ENCODE measurements around the gene FBXO47. TPM values are rescaled to one million over a fixed set of nuclear protein-coding genes. Genes with fewer than 3 reads are reported as not detected.

The FBXO47 gene
- total RNA-seq, 1 experiment from 2014 or later = not detected

DNA sequence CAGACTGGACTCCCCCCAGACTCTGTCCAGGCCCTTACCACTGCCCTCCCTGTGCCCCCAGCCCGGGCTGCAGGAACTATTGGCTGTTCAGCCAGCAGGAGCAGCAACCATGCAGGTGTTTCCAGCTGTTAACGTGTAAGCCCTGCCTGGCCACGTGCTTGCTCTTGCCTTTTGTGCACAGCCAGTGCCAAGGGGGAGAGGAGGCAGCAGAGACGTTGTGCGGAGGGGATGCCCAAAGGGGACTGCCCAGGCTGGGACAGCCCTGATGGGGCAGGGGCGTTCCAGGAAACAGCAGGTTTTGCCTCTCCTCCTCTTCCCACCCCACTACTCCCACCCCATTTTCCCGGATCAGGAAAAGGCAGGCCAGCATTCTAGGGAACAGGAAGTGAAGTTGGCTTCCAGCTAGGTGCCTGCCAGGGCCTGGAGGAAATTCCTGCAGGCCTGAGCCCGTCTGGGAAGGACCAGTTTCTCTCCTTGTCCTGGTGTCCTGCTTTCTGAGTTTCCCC, 58.5 kb downstream of the FBXO47 start:
- H3K9me3 ChIP-seq (ENCODE audit: low read depth, low read length, poor library complexity, severe bottlenecking) = no peaks in the 10 kb centered on the region
- CTCF ChIA-PET = no interaction called here
- no peak overlapping the region for H3K4me3 ChIP-seq (ENCODE audit: low read depth, low read length, poor library complexity, severe bottlenecking)
- H3K27ac ChIP-seq (ENCODE audit: low read depth, low read length, poor library complexity, severe bottlenecking) = no peak overlapping the region
- H3K4me1 ChIP-seq (ENCODE audit: insufficient read depth, low read length, poor library complexity, severe bottlenecking) = no peaks in the 10 kb centered on the region
- H3K27me3 ChIP-seq (replicated peaks; ENCODE audit: insufficient read depth, low read depth, low read length, poor library complexity) = no peaks in the 10 kb centered on the region
- no peaks in the 10 kb centered on the region for H3K36me3 ChIP-seq (ENCODE audit: insufficient read depth, low read length, poor library complexity, severe bottlenecking)
- POLR2A ChIA-PET (ENCODE audit: low non-redundant PET) = no interaction called here
- no peak for TF ChIP-seq EZH2 (IDR thresholded peaks at IDR 0.05; ENCODE audit: borderline replicate concordance, low read depth, low read length, poor library complexity, severe bottlenecking)
- no TSS peak for BruUV-seq (replicated peaks)
- intact Hi-C loops (cut with micrococcal nuclease; ENCODE audit: unreplicated experiment) = no loop called here
- no peak for DNase-seq (ENCODE audit: low spot score)

DNA sequence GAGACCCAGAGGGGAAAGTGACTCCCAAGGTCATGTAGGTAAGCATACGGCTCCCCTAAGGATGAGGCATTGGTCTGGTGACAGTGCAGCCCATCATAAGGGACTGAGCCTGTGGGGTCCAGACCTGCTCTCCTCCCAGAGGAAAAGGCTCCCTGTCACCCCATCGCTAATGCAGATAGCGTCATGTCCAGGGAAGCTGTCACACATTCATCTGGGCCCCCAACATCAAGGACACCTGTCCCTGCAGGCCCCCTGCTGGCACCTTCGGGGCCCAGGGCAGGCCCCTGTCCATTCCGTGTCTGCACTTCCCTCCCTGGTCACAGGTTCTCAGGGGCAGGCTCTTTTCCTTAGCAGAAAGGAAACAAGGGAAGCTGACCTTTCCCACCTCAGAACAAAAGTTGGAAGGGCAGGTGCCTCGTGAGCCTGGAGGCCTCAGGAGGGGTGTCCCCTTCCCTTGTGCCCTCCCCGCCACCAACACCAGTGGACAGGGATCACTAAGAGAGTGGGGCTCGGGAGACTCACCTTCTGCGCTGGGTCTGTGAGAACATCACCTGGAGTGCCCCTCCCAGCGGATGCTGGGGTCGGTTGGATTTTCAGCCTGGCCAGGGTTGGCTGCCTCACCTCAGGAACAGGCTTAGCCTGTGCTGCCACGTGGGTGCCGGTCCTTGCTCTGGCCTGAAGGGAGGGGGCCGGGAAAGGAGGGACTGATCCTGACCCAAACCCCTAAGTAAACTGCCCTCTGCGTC, 59.1 kb downstream of the FBXO47 start:
- no peaks in the 10 kb centered on the region for H3K27me3 ChIP-seq (replicated peaks; ENCODE audit: insufficient read depth, low read depth, low read length, poor library complexity)

GRCh38 chr17:38906460-38907228, 60.6 kb downstream of the FBXO47 start:
- TF ChIP-seq EZH2 (IDR thresholded peaks at IDR 0.05; ENCODE audit: borderline replicate concordance, low read depth, low read length, poor library complexity, severe bottlenecking) = no peak
- TF ChIP-seq, protein P1, sequence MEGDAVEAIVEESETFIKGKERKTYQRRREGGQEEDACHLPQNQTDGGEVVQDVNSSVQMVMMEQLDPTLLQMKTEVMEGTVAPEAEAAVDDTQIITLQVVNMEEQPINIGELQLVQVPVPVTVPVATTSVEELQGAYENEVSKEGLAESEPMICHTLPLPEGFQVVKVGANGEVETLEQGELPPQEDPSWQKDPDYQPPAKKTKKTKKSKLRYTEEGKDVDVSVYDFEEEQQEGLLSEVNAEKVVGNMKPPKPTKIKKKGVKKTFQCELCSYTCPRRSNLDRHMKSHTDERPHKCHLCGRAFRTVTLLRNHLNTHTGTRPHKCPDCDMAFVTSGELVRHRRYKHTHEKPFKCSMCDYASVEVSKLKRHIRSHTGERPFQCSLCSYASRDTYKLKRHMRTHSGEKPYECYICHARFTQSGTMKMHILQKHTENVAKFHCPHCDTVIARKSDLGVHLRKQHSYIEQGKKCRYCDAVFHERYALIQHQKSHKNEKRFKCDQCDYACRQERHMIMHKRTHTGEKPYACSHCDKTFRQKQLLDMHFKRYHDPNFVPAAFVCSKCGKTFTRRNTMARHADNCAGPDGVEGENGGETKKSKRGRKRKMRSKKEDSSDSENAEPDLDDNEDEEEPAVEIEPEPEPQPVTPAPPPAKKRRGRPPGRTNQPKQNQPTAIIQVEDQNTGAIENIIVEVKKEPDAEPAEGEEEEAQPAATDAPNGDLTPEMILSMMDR (conservative IDR thresholded peaks at IDR 0.05; ENCODE audit: low read depth, low read length) = no peak
- POLR2A ChIA-PET (ENCODE audit: low non-redundant PET) = no interaction called here
- no TSS peak for BruUV-seq (replicated peaks)
- H3K4me1 ChIP-seq (ENCODE audit: insufficient read depth, low read length, poor library complexity, severe bottlenecking) = no peaks in the 10 kb centered on the region
- no peak overlapping the region for H3K4me3 ChIP-seq (ENCODE audit: low read depth, low read length, poor library complexity, severe bottlenecking)
- intact Hi-C loops (cut with micrococcal nuclease; ENCODE audit: unreplicated experiment) = no loop called here
- no peaks in the 10 kb centered on the region for H3K9me3 ChIP-seq (ENCODE audit: low read depth, low read length, poor library complexity, severe bottlenecking)
- CTCF ChIA-PET = interaction anchor here (0.6 kb wide), 1 partner anchor 15 kb away, joined by 5 read pairs; no protein-coding TSS in a partner anchor
- no peak for DNase-seq (ENCODE audit: low spot score)
- no peak overlapping the region for H3K27ac ChIP-seq (ENCODE audit: low read depth, low read length, poor library complexity, severe bottlenecking)
- no peaks in the 10 kb centered on the region for H3K36me3 ChIP-seq (ENCODE audit: insufficient read depth, low read length, poor library complexity, severe bottlenecking)
- no peaks in the 10 kb centered on the region for H3K27me3 ChIP-seq (replicated peaks; ENCODE audit: insufficient read depth, low read depth, low read length, poor library complexity)

More for the DNA sequence above, 59.1 kb downstream of the FBXO47 start:
- TF ChIP-seq, protein P1 (conservative IDR thresholded peaks at IDR 0.05; ENCODE audit: low read depth, low read length) = no peak
- no peak for TF ChIP-seq EZH2 (IDR thresholded peaks at IDR 0.05; ENCODE audit: borderline replicate concordance, low read depth, low read length, poor library complexity, severe bottlenecking)
- intact Hi-C loops (cut with micrococcal nuclease; ENCODE audit: unreplicated experiment) = no loop called here
- no peak for DNase-seq (ENCODE audit: low spot score)
- ChIA-PET CTCF (no interaction called here), POLR2A (ENCODE audit: low non-redundant PET) (no interaction called here)
- no peaks in the 10 kb centered on the region for H3K36me3 ChIP-seq (ENCODE audit: insufficient read depth, low read length, poor library complexity, severe bottlenecking)
- no peaks in the 10 kb centered on the region for H3K4me1 ChIP-seq (ENCODE audit: insufficient read depth, low read length, poor library complexity, severe bottlenecking)
- no TSS peak for BruUV-seq (replicated peaks)
- no peaks in the 10 kb centered on the region for H3K9me3 ChIP-seq (ENCODE audit: low read depth, low read length, poor library complexity, severe bottlenecking)
- no peak overlapping the region for H3K27ac ChIP-seq (ENCODE audit: low read depth, low read length, poor library complexity, severe bottlenecking)
- H3K4me3 ChIP-seq (ENCODE audit: low read depth, low read length, poor library complexity, severe bottlenecking) = no peak overlapping the region

Data from A673 (cell line).